Gastrocnemius medialis (tissue), 4 donors: ENCODE measurements around the gene SYNJ1.

Source experiments
- POLR2A ChIP-seq, 2 donors: fragments of 450-650 bp; IDR thresholded peaks; one replicate each; pipeline ENCODE4 v1.6.1; 2017; ENCODE audit warnings: antibody characterized with exemption in 2 of 2, mild to moderate bottlenecking in 2 of 2, moderate library complexity in 2 of 2
- TF ChIP-seq, protein P1 (sequence below), 5 experiments: fragments of 450-650 bp in 3 of 5; fragments of 200-600 bp in 2 of 5; sonication (generic) in 2 of 5; IDR thresholded peaks in 4 of 5; conservative IDR thresholded peaks in 1 of 5; 1 replicate in 4 of 5; 2 replicates in 1 of 5; pipeline ENCODE4 v1.5.1; 2016 to 2019; ENCODE audit warnings: antibody characterized with exemption in 5 of 5, mild to moderate bottlenecking in 3 of 5, moderate library complexity in 3 of 5

DNA sequence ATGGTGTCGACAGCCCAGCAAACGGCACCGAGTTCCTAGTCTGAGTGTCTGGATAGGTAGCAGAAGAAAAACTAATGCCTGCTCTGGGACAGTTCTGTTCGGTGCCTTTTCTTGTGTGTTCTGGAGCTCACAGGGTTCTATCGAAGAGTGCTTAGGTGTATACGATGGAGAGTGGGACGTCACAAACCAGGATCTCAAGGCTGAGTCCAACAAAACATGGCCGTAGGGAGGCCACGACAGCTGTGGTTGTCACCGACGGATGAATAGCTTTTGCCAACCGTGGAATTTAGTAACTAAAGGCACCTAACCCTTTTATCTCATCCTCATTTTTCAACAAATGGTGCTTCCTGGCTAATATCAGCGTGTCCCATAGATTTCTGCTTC, 635 bp upstream of the SYNJ1 start:
- TF ChIP-seq, protein P1, sequence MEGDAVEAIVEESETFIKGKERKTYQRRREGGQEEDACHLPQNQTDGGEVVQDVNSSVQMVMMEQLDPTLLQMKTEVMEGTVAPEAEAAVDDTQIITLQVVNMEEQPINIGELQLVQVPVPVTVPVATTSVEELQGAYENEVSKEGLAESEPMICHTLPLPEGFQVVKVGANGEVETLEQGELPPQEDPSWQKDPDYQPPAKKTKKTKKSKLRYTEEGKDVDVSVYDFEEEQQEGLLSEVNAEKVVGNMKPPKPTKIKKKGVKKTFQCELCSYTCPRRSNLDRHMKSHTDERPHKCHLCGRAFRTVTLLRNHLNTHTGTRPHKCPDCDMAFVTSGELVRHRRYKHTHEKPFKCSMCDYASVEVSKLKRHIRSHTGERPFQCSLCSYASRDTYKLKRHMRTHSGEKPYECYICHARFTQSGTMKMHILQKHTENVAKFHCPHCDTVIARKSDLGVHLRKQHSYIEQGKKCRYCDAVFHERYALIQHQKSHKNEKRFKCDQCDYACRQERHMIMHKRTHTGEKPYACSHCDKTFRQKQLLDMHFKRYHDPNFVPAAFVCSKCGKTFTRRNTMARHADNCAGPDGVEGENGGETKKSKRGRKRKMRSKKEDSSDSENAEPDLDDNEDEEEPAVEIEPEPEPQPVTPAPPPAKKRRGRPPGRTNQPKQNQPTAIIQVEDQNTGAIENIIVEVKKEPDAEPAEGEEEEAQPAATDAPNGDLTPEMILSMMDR (IDR thresholded peaks at IDR 0.05 in 4 of 5, conservative IDR thresholded peaks at IDR 0.05 in 1 of 5) = no peak
- TF ChIP-seq POLR2A (IDR thresholded peaks at IDR 0.05) = no peak
